Hepatocyte (in vitro differentiated cells): Measurements from ENCODE around the gene FUS. TPM values are rescaled to one million over a fixed set of nuclear protein-coding genes. Genes with fewer than 3 reads are reported as not detected.

Experiments used
- DNase-seq: peaks from one replicate; pipeline ENCODE4 v3.0.0-alpha.2; 2016; ENCODE audit warnings: low spot score
- H2AFZ ChIP-seq: fragments of 200-600 bp; sonication (generic); 2 replicates; pipeline ENCODE4 v1.6.0; 2016; ENCODE audit warnings: antibody characterized with exemption, mild to moderate bottlenecking
- H3K27ac ChIP-seq: fragments of 200-600 bp; sonication (generic); 2 replicates; pipeline ENCODE4 v1.5.1; 2016; ENCODE audit warnings: mild to moderate bottlenecking
- H3K27me3 ChIP-seq: fragments of 200-600 bp; sonication (generic); 2 replicates; pipeline ENCODE4 v1.6.1; 2016
- H3K36me3 ChIP-seq: fragments of 200-600 bp; sonication (generic); replicated peaks from 2 replicates; pipeline ENCODE4 v1.5.1; 2016; ENCODE audit warnings: low read depth; ENCODE audit not compliant: insufficient read depth
- H3K4me1 ChIP-seq: fragments of 200-600 bp; sonication (generic); 2 replicates; pipeline ENCODE4 v1.5.1; 2016; ENCODE audit warnings: mild to moderate bottlenecking, moderate library complexity; ENCODE audit not compliant: insufficient read depth
- H3K4me2 ChIP-seq: fragments of 200-600 bp; sonication (generic); 2 replicates; pipeline ENCODE4 v1.6.0; 2016
- H3K4me3 ChIP-seq: fragments of 200-600 bp; sonication (generic); 2 replicates; pipeline ENCODE4 v1.5.1; 2016; ENCODE audit warnings: mild to moderate bottlenecking
- H3K79me2 ChIP-seq: fragments of 200-600 bp; sonication (generic); 2 replicates; pipeline ENCODE4 v1.6.0; 2017; ENCODE audit warnings: mild to moderate bottlenecking
- H3K9me2 ChIP-seq: fragments of 200-600 bp; sonication (generic); replicated peaks from 2 replicates; pipeline ENCODE4 v1.6.0; 2017; ENCODE audit warnings: mild to moderate bottlenecking; ENCODE audit not compliant: insufficient read depth
- H3K9me3 ChIP-seq: fragments of 200-600 bp; sonication (generic); 2 replicates; pipeline ENCODE4 v1.5.1; 2016; ENCODE audit warnings: low read depth, mild to moderate bottlenecking
- H4K20me1 ChIP-seq: fragments of 200-600 bp; sonication (generic); 2 replicates; pipeline ENCODE4 v1.6.0; 2016; ENCODE audit warnings: mild to moderate bottlenecking; ENCODE audit not compliant: insufficient read depth, poor library complexity, severe bottlenecking
- CTCF ChIP-seq: fragments of 200-600 bp; sonication (generic); IDR thresholded peaks from 2 replicates; pipeline ENCODE4 v1.5.1; 2016; ENCODE audit warnings: antibody characterized with exemption, mild to moderate bottlenecking; ENCODE audit not compliant: poor library complexity
- EZH2 ChIP-seq: fragments of 200-600 bp; sonication (generic); IDR thresholded peaks from 2 replicates; pipeline ENCODE4 v1.6.1; 2016; ENCODE audit warnings: antibody characterized with exemption, mild to moderate bottlenecking, borderline replicate concordance
- EZH2phosphoT487 ChIP-seq: fragments of 200-600 bp; sonication (generic); IDR thresholded peaks from one replicate; pipeline ENCODE4 v1.6.1; 2018; ENCODE audit warnings: antibody characterized with exemption, mild to moderate bottlenecking, low read depth, moderate library complexity; ENCODE audit not compliant: unreplicated experiment, severe bottlenecking
- WGBS: methylation state at CpG from one replicate; pipeline ENCODE4 v1.1.6; 2016; ENCODE audit warnings: low lambda C conversion rate; ENCODE audit errors: missing lambda C conversion rate; 5-methylcytosine and 5-hydroxymethylcytosine counted together
- polyA plus RNA-seq: library from polyadenylated mRNA; unstranded; fragments of >200 nt; fragmentation: Nextera tagmentation; extraction: Ambion mirVana; gene quantifications from 2 replicates; pipeline ENCODE4 v1.2.1, GENCODE V29; 2016
- total RNA-seq: library from RNA; depleted of rRNA; stranded (reverse); fragments of >200 nt; gene quantifications from 2 replicates; pipeline ENCODE4 v1.2.3, GENCODE V29; 2014

FUS gene
- total and polyA plus RNA-seq, 2 experiments from 2014 or later = 47.4 to 327 TPM

- no peaks in the 10 kb centered on the region for H3K9me3 ChIP-seq
- peaks cover 4% of the 10 kb centered on the region for H4K20me1 ChIP-seq
- no peaks in the 10 kb centered on the region for H3K36me3 ChIP-seq
- H3K4me3 ChIP-seq = peak overlapping the region; percentile 83
- peaks cover 56% of the 10 kb centered on the region for H3K4me1 ChIP-seq
- peaks cover 28% of the 10 kb centered on the region for H3K79me2 ChIP-seq
- DNase-seq = peak; percentile 30
- H3K9me2 ChIP-seq = no peaks in the 10 kb centered on the region
- WGBS = 35% methylated on average over 5 of the region's 5 CpGs
- no peak for TF ChIP-seq EZH2
- TF ChIP-seq EZH2phosphoT487 = no peak
- TF ChIP-seq CTCF = no peak
- no peak overlapping the region for H2AFZ ChIP-seq
- H3K27me3 ChIP-seq = no peaks in the 10 kb centered on the region
- H3K27ac ChIP-seq = peak overlapping the region; percentile 98
- peak overlapping the region; percentile 76 for H3K4me2 ChIP-seq
Observed at GRCh38 chr16:31134091-31134571, 45.8 kb upstream of the FUS start.

- peak overlapping the region; percentile 83 for H3K4me3 ChIP-seq
- H3K27ac ChIP-seq = peak overlapping the region; percentile 98
- no peak overlapping the region for H2AFZ ChIP-seq
- no peaks in the 10 kb centered on the region for H3K27me3 ChIP-seq
- TF ChIP-seq CTCF (no peak), EZH2phosphoT487 (no peak), EZH2 (no peak)
- peak overlapping the region; percentile 76 for H3K4me2 ChIP-seq
- H3K9me3 ChIP-seq = no peaks in the 10 kb centered on the region
- H3K79me2 ChIP-seq = peaks cover 28% of the 10 kb centered on the region
- DNase-seq = peak; percentile 80
- H3K36me3 ChIP-seq = no peaks in the 10 kb centered on the region
- peaks cover 4% of the 10 kb centered on the region for H4K20me1 ChIP-seq
- 10% methylated on average over 17 of the region's 18 CpGs for WGBS
- H3K9me2 ChIP-seq = no peaks in the 10 kb centered on the region
- peaks cover 53% of the 10 kb centered on the region for H3K4me1 ChIP-seq
Observed at GRCh38 chr16:31134625-31135534, 45.1 kb upstream of the FUS start.

GRCh38 chr16:31135535-31136286 is 44.2 kb upstream of the FUS start, which contains the start of gene PRSS8:
TSS of gene PRSS8 (minus strand) at chr16:31135727. CDS start at chr16:31135498, 229 bp downstream.
- H2AFZ ChIP-seq = no peak within 1 kb of the TSS
- H3K79me2 ChIP-seq = peaks cover 28% of the 10 kb centered on the region
- H3K4me3 ChIP-seq = peak within 1 kb of the TSS; percentile 83
- TF ChIP-seq EZH2 (no peak), CTCF (no peak), EZH2phosphoT487 (no peak)
- no peaks in the 10 kb centered on the region for H3K9me3 ChIP-seq
- H3K9me2 ChIP-seq = no peaks in the 10 kb centered on the region
- H3K27ac ChIP-seq = peak within 1 kb of the TSS; percentile 98
- H3K4me2 ChIP-seq = peak within 1 kb of the TSS; percentile 76
- WGBS = 22% methylated on average over 18 of the region's 22 CpGs
- H3K27me3 ChIP-seq = no peaks in the 10 kb centered on the region
- peaks cover 45% of the 10 kb centered on the region for H3K4me1 ChIP-seq
- peaks cover 4% of the 10 kb centered on the region for H4K20me1 ChIP-seq
- H3K36me3 ChIP-seq = no peaks in the 10 kb centered on the region
- DNase-seq = peak; percentile 90
